ENCODE measurements around the gene COMT.
"Not testable (repeated sequence)": the region's sequence is repeated elsewhere in the genome, so short reads cannot be mapped to it uniquely, and the experiment has no call there.

The COMT gene

DNA sequence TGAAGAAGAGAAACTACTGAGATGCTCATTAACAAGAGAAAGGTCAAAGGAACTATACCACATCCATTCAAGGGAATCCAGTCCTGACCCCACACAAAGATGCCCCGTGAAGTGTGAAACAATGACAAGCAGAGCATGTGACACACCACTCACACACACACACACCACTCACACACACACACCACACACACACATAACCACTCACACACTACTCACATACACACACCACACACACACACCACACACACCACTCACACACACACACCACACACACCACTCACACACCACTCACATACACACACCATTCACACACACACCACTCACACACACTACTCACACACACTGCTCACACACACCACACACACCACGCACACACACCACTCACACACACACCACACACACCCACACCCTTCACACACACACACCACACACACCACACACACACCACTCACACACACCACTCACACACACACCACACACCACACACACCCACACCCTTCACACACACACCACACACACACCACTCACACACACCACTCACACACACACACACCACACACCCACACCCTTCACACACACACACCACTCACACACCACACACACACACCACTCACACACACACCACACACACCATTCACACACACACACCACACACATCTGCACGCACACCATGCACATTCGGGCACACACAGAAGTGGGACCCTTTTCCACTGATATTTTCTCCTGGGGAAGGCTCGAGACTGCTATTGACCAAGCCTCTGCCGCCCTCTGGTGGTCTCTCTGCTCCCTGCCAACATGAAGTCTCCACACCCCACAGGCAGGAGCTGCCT is 32.0 kb upstream of the COMT start:
- DNase-seq: peak; percentile 7

DNA sequence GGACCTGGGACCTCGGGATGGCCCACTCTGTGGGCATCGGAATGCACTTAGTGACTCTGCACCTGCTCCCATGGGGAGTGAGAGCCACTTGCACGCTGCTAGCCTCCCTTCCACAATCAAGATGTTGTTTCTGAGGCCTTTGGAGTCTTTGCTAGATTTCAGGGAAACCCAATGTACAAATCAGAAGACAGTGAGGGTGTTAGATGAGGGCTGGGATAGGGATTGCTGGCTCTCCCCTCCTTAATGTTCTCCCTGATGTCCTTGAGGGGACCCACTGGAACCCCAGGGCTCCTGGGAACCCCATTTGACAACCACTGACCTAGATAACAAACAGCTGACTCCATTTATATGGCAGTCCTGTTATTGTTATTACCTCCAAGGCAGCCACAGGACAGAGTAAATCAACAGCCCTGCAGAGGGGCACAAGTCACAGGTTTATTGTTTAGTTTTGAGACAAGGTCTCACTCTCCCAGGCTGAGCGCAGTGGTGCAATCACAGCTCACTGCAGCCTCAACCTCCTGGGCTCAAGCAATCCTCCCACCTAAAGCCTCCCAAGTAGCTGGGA is 31.3 kb upstream of the COMT start:
- DNase-seq: no peak

DNA sequence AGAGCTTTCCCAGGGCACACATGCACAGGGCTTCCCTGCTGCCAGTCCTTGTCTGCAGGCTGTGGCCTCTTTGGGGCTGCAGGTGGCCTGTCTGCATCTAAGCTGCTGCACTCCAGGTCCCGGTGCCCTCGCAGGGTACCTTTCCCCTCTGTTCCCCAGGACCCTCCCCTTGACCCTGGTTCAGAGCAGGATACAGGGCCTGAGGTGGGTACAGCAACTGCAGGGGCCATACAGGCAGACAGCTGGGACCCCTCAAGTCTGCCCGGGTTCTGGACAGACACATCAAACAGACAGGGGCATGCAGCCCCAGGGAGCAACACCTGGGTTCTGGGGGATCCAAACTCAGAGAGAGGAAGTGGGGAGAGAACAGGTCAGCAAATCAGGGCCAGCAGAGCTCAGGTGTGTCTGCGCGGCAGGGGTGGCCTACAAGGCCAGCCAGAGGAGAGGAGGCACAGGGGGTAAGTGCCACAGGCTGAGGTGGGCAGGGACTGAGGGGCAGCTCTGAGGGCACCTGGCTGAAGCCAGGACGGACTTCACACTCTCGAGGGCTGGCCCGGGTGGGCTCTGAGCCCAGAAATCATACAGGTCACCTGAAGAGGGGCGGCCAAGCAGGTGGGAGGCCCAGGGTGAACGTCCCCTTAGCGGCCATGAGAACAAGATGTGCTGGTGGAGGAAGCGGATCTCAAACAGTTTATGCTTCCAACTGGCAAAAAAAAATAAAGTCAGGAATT is 29.9 kb upstream of the COMT start:
- DNase-seq: no peak

DNA sequence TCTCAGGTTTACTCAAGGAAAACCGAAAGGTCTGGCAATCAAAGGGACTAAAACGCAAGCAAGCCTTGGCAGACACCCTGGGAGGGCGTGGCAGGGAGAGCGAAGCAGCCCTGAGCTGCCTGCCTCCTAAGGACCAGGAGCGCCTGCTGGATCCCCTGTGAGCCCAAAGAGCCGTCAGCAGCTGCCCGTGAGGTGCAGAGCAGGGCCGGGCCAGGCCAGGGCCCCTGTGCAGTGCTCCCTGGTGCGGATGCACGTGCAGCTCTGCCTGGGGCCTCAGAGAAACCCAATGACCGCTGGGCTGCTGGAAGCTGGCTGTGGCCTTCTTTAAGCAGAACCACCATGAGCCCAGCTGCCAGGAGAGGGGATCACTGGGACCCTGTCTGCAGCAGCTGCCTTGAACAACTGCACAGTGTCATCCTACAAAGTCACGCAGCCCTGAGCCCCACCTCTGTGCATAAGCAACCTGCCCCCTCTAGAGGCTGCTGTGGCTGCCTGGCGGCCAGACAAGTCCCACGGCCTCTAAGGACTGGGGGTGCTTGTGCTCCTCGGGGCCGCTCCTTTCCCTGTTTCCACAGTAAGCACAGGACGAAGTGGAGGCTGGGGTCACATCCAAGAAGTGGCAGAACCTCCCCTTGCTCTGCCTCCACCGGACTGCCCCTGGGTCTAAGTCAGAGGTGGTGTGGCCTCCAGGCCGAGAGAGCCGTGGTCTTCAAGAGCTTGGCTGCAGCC is 29.1 kb upstream of the COMT start:
- DNase-seq: no peak

DNA sequence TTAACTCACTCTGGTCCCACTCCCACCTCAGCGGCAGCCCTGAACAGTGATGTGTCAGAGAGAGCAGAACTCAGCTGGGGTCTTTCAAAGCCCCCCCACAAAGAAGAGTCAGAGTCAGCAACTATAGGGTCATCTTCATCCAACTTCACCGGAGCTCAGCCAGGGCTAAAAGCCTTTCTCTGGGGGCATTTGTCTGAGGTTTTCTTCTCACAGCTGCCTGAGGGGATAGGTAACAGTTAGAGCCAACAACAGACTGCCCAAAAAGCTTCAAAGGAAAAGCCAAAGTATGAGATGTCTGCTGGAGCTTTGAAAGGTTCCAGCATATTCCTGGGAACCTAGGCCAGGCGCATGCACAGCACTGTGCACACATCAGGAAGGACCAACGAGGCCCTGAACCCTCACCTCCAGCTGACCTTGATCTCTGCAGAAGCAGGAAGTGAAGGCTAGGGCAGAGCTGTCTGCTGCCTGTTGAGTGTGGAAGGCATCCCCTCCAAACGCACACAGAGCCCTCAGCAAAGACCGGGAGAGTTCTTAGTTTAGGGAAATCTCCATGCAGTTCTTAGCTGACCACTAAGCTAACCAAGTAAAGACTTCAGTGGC is 28.1 kb upstream of the COMT start:
- no peak for DNase-seq

DNA sequence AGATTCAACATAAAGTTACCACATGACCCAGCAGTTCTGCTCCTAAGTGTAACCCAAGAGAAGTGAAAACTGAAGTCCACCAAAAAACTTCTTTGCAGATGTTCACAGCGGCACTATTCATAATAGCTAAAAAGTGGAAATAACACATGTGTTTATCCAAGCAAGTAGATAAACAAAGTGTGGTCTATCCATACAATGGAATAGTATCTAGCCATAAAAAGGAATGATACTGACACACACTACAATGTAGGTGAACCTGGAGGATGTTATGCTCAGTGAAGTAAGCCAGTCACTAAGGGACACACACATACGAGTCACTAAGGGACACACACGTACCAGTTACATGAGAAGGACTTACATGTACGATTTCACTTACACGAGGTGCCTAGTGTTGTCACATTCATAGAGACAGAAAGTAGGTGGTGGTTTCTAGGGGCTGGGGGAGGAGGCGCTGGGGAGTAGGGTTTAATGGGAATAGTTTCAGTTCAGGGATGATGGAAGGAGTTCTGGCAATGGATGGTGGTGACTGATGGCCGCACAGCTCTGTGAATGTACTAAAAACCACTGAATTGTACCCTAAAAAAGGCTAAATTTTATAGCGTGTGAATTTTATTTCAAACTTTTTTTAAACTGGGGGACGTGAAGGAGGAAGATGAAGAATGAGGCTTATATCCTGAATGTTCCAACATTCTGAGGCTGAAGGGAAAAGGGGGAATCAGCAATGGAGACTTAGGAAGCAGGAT is 27.2 kb upstream of the COMT start:
- DNase-seq: no peak

DNA sequence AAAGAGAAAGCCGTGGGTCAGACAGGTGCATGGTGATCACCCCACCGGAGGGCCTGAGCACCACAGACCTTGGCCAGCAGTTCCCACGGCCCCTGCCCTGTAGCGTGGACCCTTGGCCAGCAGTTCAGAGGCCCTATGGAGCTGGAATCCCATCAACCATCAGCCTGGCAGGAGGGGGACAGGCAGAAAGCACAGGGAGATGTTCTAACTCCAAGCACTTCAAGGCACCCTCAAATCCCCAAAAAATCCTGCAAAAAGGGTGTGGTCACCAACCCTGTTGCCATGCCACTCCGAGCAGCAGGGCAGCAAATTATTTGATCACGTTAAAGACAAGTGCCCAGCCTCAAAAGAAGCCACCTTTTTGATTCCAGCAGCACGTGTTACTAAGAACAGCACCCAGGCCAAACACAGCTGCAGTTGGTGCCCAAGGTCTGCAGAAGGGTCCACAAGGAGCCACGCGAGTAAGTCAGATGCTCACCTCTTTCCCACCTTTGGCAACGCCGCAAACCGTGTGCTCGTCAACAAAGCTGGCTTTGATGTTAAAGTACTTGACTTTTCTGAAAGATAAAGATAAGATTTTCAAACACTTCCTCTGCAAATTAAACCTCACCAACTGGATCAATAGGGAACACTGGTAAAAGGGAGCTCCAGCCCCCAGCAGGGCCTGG is 26.2 kb upstream of the COMT start:
- no peak for DNase-seq

DNA sequence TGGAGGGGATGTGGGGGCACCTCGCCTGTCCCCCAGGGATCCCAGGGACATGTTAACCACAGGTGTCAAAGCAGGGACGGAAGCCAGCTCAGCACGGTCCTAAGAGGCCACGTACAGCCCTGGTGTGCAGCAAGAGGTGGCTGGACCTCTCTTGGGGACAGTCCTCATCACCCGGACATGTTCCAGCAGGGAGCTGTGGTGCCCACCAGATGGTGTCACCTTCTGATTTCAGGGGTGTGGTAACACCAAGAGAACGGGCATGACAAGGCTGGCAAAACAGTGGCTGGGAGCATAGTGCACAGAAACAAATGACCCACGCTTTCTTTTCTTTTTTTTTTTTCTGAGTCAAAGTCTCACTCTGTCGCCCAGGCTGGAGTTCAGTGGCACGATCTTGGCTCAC is 25.6 kb upstream of the COMT start:
- no peak for DNase-seq

DNA sequence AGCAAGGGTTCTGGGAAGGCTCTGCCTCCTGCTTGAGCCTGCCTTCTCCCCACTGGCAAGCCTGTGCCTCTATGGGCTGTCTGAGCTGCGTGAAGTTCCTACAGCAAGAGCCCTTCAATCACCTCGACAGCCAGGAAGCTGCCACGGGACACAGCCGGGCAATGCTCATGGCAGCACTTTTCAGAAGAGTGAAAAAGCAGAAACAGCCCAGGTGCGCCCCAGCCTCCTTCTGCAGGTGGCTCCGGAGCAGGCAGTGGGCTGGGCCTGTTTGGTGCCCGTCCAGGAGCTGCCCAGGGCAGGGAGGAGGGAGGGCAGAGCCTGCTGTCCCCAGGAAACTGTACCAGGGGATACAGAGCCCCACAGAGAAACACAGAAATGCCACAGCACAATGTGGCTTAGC is 24.6 kb upstream of the COMT start:
- DNase-seq: no peak

DNA sequence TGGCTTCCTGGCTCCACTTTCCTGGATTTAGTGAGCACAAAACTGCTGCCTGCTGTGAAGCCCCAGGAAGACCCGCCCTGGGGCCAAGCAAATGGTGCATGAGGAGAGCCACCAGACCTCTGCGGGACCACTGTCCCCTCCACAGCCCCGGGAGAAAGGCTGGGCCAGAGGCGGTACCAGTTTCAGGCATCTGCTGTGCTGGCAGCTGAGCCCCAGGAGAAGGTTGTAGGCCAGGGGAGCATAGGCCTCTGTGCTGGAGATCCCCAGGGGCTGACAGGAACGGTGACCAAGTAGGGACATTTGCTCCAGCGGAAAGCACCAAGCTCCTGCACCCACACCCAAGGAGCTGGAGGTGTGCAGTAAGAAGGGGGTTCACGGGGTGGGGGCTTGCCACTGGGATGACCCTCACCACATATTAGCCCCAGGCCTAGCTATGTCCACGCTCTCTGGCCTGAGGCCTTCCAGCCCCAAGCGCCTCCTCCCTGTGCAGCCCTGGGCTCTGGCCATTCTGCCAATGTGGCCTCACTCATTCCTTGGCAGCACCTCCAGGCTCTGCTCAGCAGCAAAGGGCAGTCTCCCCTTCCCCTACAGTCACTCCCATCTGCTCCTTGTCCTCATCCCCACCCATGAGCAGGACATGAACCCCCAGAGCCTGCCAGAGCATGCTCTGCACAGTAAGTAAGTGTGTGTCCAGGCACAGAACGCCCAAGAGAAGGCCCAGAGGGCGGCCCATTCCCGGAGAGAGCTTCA is 24.0 kb upstream of the COMT start:
- DNase-seq: no peak

DNA sequence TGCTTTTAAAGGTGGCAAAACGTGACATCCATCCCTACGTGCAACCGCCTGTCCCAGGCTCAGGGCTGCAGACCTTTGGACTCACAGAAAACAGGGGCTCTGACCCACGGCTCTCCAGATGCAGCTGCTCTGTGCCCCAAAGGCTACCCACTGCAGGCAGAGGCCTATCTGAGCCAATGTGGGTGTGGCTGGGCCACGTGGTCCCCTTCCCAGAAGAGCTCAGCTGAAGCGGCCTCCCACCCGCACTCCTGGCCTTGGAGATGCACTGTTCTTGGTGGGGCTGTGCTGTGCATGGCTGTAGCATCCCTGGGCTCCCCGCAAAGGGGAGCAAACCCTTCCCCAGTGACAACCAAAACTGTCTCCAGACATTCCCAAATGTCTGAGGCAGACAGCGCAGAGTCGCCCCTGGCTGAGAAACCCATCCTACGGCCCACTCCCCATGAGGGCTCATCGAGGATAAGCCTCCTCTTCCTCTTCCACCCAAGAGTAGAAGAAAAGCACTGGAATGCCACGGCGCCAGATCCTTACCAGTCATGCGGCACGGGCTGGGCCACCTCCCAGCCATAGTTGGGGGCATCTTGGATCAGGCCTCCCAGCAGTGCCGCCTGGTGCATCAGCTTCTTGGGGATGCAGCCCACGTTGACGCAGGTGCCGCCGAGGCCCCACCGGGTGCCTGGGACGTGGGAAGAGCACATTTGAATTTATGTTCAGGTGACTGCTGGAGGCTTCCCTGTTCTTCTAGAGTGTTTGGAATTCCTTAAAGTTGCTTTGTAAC is 23.1 kb upstream of the COMT start:
- no peak for DNase-seq

DNA sequence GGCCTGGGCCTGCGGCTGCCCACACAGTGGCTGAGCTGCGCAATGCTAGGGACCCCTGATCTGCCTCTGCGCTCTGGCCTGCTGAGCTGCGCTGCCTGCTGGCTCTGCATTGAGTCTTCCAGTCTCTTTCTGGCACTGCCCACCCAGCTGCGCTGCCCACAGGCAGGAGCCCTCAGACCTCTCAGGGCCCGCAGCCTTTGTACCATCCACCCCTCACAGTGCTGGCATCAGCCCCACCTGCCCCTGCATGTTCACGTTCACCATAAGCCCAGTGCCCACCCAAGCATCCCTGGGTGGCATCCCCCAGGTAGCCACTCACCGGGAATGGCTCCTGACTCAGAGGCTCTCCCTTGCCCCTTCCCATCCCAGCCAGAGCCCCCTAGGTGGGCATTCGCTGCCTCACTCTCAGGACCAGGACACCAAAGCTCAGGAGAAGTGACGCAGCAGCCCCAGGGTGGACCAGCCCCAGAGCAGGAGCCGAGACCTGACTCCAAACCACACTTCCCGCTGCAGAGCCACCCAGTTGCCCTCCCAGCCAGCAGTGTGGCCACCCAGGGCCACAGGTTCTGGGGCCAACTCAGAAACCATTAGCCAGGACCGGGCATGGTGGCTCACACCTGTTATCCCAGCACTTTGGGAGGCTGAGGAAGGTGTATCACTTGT is 21.7 kb upstream of the COMT start:
- no peak for DNase-seq

DNA sequence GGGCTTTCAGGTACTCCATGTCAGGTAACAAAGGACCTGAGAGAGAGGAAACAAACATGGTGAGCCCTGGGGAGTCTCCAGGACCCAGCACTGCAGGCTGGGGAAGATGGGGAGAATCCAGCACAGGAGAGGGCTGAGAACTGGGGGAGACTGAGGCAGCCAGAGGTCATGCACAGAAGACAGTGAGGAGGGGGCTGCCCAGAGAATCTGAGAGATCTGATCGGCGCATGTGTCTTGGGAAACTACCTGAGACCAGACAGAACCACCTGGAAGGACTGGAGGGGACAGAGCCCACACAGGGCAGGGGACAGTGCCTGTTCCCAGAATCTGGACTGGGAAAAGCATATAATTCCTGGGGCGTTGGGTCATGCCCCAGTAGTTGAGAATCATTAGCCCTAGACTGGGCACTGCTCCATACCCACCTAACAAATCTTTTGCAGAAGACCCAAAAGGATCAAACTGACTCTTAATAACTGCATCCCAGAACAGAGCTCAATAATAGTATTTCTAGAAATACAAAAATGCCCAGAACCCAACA is 20.0 kb upstream of the COMT start:
- no peak for DNase-seq

DNA sequence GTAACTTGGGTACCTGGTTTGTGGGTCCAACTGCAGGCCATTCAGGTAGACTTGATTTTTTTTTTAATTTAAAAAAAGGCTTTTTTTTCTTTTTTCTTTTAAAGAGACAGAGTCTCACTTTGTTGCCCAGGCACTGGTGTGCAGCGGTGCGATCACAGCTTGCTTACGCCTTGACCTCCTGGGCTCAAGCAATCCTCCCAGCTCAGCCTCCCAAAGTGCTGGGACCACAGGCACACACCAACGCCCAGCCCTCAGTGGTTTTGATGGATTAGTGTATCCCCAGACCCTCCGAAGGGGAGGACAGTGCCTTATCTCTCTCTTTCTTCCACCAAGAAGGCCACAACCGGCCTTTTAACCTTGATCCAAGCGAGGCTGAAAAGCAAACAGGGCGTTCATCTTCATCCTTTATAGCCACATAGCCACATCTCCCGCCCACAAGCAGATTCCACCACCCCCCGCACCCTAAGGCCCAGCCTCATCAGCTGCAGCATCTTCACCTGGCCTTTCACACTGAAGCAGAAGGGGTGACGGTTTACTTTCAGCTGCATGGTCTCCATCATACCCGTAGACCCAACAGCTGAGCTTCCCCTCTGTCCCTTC is 17.6 kb upstream of the COMT start:
- no peak for DNase-seq

DNA sequence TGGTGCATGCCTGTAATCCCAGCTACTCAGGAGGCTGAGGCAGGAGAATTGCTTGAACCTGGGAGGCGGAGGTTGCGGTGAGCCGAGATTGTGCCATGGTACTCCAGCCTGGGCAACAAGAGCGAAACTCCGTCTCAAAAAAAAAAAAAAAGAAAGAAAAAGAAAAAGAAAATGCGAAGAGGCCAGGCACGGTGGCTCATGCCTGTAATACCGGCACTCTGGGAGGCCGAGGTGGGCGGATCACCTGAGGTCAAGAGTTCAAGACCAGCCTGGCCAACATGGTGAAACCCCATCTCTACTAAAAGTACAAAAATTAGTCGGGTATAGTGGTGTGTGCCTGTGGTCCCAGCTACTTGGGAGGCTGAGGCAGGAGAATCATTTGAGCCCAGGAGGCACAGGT is 15.5 kb upstream of the COMT start:
- DNase-seq: not testable (repeated sequence)

DNA sequence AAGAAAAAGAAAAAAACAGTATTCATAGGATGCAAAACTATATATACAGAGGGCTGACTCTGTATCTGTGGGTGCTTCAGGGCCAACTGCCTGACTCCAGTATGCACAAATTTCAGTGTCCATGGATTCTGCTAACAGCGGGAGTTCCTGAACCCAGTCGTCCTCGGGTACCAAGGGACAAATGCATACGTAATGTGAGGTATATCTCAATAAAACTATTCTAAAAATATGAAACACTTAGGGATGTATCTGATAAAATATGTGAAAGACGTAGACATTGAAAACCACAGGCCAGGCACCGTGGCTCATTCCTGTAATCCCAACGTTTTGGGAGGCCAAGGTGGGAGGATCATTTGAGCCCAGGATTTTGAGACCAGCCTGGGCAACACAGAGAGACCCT is 13.9 kb upstream of the COMT start:
- no peak for DNase-seq

DNA sequence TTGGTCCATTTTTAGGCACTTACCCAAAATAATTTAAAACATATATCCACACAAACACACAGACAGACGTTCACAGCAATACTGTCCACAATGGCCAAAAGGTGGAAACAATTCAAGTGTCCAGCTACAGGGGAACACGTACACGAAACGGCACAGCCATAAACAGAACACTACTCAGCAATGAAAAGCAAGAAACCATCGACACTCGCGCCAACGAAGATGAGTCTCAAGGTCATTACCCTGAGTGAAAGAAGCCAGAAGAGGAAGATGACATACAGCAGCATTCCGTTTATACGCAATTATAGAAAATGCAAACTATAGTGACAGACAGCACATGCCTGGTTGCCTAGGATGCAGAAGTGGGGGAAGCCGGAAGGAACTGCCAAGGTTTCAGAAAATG is 13.4 kb upstream of the COMT start:
- no peak for DNase-seq

DNA sequence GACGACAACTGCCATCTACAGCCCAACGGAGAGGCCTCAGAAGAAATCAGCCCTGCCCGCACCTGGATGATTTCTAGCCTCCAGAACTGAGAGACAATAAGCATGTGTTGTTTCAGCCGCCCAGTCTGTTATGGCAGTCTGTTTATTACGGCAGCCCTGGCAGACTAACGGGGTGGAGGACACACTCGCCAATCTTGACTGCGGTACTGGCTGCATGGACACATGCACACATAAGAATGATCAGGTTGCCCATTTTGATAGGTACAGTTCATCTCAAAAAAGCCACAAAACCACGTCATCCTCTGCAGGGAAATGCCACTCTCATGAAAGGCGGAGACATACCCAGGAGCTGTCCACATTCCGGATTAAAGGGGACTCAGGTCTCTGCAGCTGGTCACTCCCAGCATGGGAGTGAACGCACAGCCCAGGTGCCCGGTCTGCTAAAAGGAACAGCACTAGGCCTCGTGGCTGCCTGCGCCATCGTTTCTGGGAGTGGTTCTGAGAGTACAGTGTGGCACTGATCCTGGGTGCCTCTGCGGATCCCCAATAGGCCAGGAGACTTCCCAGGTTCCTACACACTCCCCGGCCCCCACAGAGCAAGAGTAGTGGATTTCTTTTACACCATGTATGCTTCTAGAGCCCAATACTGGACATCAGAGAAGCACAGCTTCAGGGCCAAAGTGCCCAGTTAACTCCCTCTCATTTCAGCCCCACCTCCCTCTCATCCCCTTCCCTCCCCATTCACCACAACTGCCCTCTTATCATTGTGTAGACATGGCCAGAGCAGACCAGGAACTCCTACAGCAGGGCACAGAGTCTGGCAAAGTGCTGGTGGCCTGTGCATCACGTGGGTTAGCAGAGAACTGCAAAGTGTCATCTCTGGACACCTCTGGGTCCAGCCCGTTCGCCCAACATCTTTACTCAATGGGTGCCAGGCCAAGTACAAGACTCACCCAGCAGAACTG is 11.7 kb upstream of the COMT start:
- no peak for DNase-seq
